K562 (cell line): ENCODE results near the gene PLEKHA7. TPM values are rescaled to one million over a fixed set of nuclear protein-coding genes. Genes with fewer than 3 reads are reported as not detected.

Source experiments
- ATAC-seq: fragments of 200-7000 bp; cut with Tn5 transposase; 3 replicates; pipeline ENCODE4 v1.9.1; 2020; ENCODE audit warnings: moderate library complexity
- BruUV-seq: library from RNA; stranded (reverse); fragments of 400-500 nt; replicated peaks from 2 replicates; lab custom pipeline; 2021; lab: Mats Ljungman, UMichigan
- CTCF ChIA-PET: fragments of 300-600 bp; formaldehyde crosslinking; extraction: SDS; loops from one replicate; lab custom pipeline; 2021; ENCODE audit warnings: low intra/inter-chr PET ratio; lab: Yijun Ruan, JAX
- POLR2A ChIA-PET: fragments of 300-600, 350-650 bp; sonication (Branson Sonifier 250); formaldehyde crosslinking; extraction: SDS; loops from one replicate; lab custom pipeline; 2021; ENCODE audit warnings: antibody characterized with exemption, inconsistent platforms; lab: Yijun Ruan, JAX
- DNase-seq, 4 experiments: peaks; one replicate each; pipeline versions ENCODE4 v3.0.0 to v3.0.0-alpha.2; 2011 to 2018; ENCODE audit warnings: low spot score in 3 of 4, mixed read lengths in 3 of 4; ENCODE audit errors: extremely low read depth in 1 of 4
- FAIRE-seq: peaks from 2 replicates; lab custom pipeline; 2011; peaks lifted over from hg19 to GRCh38; lab: Jason Lieb, UNC
- H2AFZ ChIP-seq: 2 replicates; pipeline ENCODE4 v1.6.0; 2011; ENCODE audit warnings: low read depth, low read length, control low read depth, inconsistent platforms
- H3K27ac ChIP-seq: fragments of 200-600 bp; 3 replicates; pipeline ENCODE4 v1.8.0; 2011; ENCODE audit warnings: low read depth, mild to moderate bottlenecking, control low read depth, inconsistent platforms, low read length, moderate library complexity, mixed read lengths; ENCODE audit errors: extremely low read depth
- H3K27me3 ChIP-seq, 2 experiments: fragments of 300-600 bp in 1 of 2; 2 replicates in 1 of 2; 3 replicates in 1 of 2; pipeline versions ENCODE4 v1.6.0 to v1.8.0; 2011; ENCODE audit warnings: inconsistent platforms in 2 of 2, low read length in 2 of 2, mild to moderate bottlenecking in 1 of 2, mixed read lengths in 1 of 2, moderate library complexity in 1 of 2; ENCODE audit not compliant: control insufficient read depth in 2 of 2, insufficient read depth in 2 of 2
- H3K36me3 ChIP-seq: fragments of 300-600 bp; 3 replicates; pipeline ENCODE4 v1.8.0; 2011; ENCODE audit warnings: mild to moderate bottlenecking, low read length, inconsistent platforms; ENCODE audit not compliant: control insufficient read depth, insufficient read depth
- H3K4me1 ChIP-seq, 2 experiments: fragments of 200-600 bp in 1 of 2; replicated peaks in 1 of 2; 2 replicates in 1 of 2; 3 replicates in 1 of 2; pipeline versions ENCODE4 v1.5.1 to v1.8.0; 2011; ENCODE audit warnings: inconsistent platforms in 2 of 2, low read length in 2 of 2, mild to moderate bottlenecking in 1 of 2, mixed read lengths in 1 of 2, moderate library complexity in 1 of 2; ENCODE audit not compliant: control insufficient read depth in 2 of 2, insufficient read depth in 2 of 2
- H3K4me2 ChIP-seq: 2 replicates; pipeline ENCODE4 v1.6.1; 2011; ENCODE audit warnings: low read length, control low read depth, inconsistent platforms, mixed read lengths; ENCODE audit not compliant: insufficient read depth
- H3K4me3 ChIP-seq: fragments of 200-600 bp; sonication (generic), shearing (Covaris generic); 2 replicates; pipeline ENCODE4 v1.5.1; 2016; ENCODE audit warnings: control low read depth, inconsistent platforms
- H3K79me2 ChIP-seq: fragments of 200-600 bp; 3 replicates; pipeline ENCODE4 v1.8.0; 2011; ENCODE audit warnings: low read length, inconsistent platforms; ENCODE audit not compliant: control insufficient read depth, insufficient read depth
- H3K9ac ChIP-seq, 2 experiments: 2 replicates each; pipeline versions ENCODE4 v1.6.0 to v1.6.1; 2011; ENCODE audit warnings: low read depth in 2 of 2, low read length in 2 of 2, control low read depth in 1 of 2, inconsistent platforms in 1 of 2, mild to moderate bottlenecking in 1 of 2, mixed read lengths in 1 of 2; ENCODE audit not compliant: insufficient read depth in 1 of 2
- H3K9me1 ChIP-seq: one replicate; pipeline ENCODE4 v1.6.0; 2011; ENCODE audit warnings: inconsistent platforms, mild to moderate bottlenecking, low read length, moderate library complexity; ENCODE audit not compliant: control insufficient read depth, insufficient read depth
- H3K9me3 ChIP-seq: replicated peaks from 2 replicates; pipeline ENCODE4 v1.5.1; 2011; ENCODE audit warnings: low read depth, low read length, inconsistent platforms; ENCODE audit not compliant: control insufficient read depth, insufficient read depth
- H4K20me1 ChIP-seq: replicated peaks from 2 replicates; pipeline ENCODE4 v1.6.1; 2011; ENCODE audit warnings: low read length, inconsistent platforms, mixed read lengths; ENCODE audit not compliant: control insufficient read depth, insufficient read depth
- ATF2 ChIP-seq: sonication (generic); formaldehyde crosslinking; IDR thresholded peaks from 2 replicates; pipeline ENCODE4 v1.8.1; 2022; ENCODE audit warnings: missing genetic modification reagents
- IRF2 ChIP-seq: sonication (generic); formaldehyde crosslinking; IDR thresholded peaks from 2 replicates; pipeline ENCODE4 v1.8.1; 2022; ENCODE audit warnings: mild to moderate bottlenecking, missing genetic modification reagents
- NFXL1 ChIP-seq: fragments of 450-650 bp; formaldehyde crosslinking; IDR thresholded peaks from 2 replicates; pipeline ENCODE4 v1.4.0; 2021; ENCODE audit warnings: mild to moderate bottlenecking
- NUFIP1 ChIP-seq: fragments of 450-650 bp; IDR thresholded peaks from 2 replicates; pipeline ENCODE4 v1.6.1; 2018; ENCODE audit not compliant: partially characterized antibody
- UBTF ChIP-seq, 2 experiments: IDR thresholded peaks; 2 replicates each; pipeline ENCODE4 v1.6.1; 2012; ENCODE audit warnings: improper control_type of control experiment in 2 of 2, low read depth in 2 of 2, low read length in 2 of 2, borderline replicate concordance in 1 of 2
- ZBTB8A ChIP-seq: fragments of 450-650 bp; IDR thresholded peaks from 2 replicates; pipeline ENCODE4 v1.6.1; 2018; ENCODE audit warnings: mild to moderate bottlenecking, moderate library complexity; ENCODE audit not compliant: partially characterized antibody
- WGBS: fragments of 100-300 bp; shearing (Covaris generic); methylation state at CpG from one replicate; pipeline ENCODE4 v1.1.6; 2016; ENCODE audit warnings: low coverage, mixed read lengths; ENCODE audit not compliant: insufficient coverage; ENCODE audit errors: missing lambda C conversion rate; 5-methylcytosine and 5-hydroxymethylcytosine counted together
- in situ Hi-C: fragments of 300-500 bp; cut with MboI; formaldehyde crosslinking; loops from 4 replicates; pipeline ENCODE4 v1.15.0; 2018; ENCODE audit warnings: inconsistent platforms, mixed read lengths
- intact Hi-C: fragments of 100-400 bp; cut with micrococcal nuclease; formaldehyde crosslinking; loops from 2 replicates; pipeline ENCODE4 v1.14.2; 2022
- polyA plus RNA-seq, 8 experiments: library from polyadenylated mRNA; depleted of rRNA in 4 of 8; stranded (reverse) in 5 of 8; unstranded in 3 of 8; fragments of >200 nt; fragmentation: Nextera tagmentation in 2 of 8; fragmentation: Illumina TruSeq in 1 of 8; extraction: Ambion mirVana in 2 of 8; extraction: Trizol in 1 of 8; gene quantifications; 2 replicates each; pipeline versions ENCODE4 v1.2.1 to v1.2.3, GENCODE V29; 2011 to 2014; ENCODE audit warnings: inconsistent platforms in 1 of 8, missing spikeins in 1 of 8
- total RNA-seq, 7 experiments: library from RNA; depleted of rRNA in 6 of 7; stranded (reverse); fragments of >200 nt in 6 of 7; fragmentation: Illumina TruSeq in 2 of 7; extraction: Trizol in 2 of 7; gene quantifications; 2 replicates each; pipeline versions ENCODE4 v1.2.1 to v1.2.3, GENCODE V29; 2011 to 2021; ENCODE audit warnings: low replicate concordance in 1 of 7

PLEKHA7 gene
- total and polyA plus RNA-seq, 9 of the 15 experiments (the other 6 are each of a cell fraction or from before 2014, with no cell fraction given): 0.06 to 0.77 (median 0.20) TPM; not detected in 1

- Histone ChIP-seq H3K27me3 (peaks cover 25 to 57% of the 10 kb centered on the region in 2 experiments), H3K9me3 (no peaks in the 10 kb centered on the region), H3K9ac (no peak overlapping the region), H3K4me3 (no peak overlapping the region), H3K79me2 (no peaks in the 10 kb centered on the region), H2AFZ (no peak overlapping the region), H3K27ac (no peak overlapping the region), H3K4me1 (peaks cover 0 to 5% of the 10 kb centered on the region in 2 experiments; a peak in 1 of 5 replicates), H3K36me3 (no peaks in the 10 kb centered on the region), H3K9me1 (no peaks in the 10 kb centered on the region)
- BruUV-seq: no TSS peak
- in situ Hi-C loops: no loop called here
- 0% methylated on average over 2 of the region's 2 CpGs for WGBS
- POLR2A ChIA-PET: interaction anchor here (0.5 to 0.8 kb wide), 2 partner anchors 21 to 437 kb away, joined by 3 to 4 read pairs; no protein-coding TSS in a partner anchor
- FAIRE-seq (no peak), ATAC-seq (no peak)
- CTCF ChIA-PET: no interaction called here
- intact Hi-C loops: no loop called here
- no peak for TF ChIP-seq ZBTB8A
- no peak for TF ChIP-seq UBTF (IDR thresholded peaks at IDR 0.05; ENCODE audit: borderline replicate concordance in 1 of 2, low read depth in 2 of 2, low read length in 2 of 2)
- TF ChIP-seq, all 486 proteins: peak for 0
- Histone ChIP-seq H4K20me1 (no peaks in the 10 kb centered on the region), H3K4me2 (no peak overlapping the region)
- no peak for DNase-seq
These were observed 15.1 kb downstream of the PLEKHA7 start for GRCh38 chr11:16999116-16999515.

- POLR2A ChIA-PET: interaction anchor here (0.6 kb wide), 1 partner anchor 495 kb away, joined by 3 read pairs; no protein-coding TSS in a partner anchor
- CTCF ChIA-PET: no interaction called here
These were observed 16.6 kb downstream of the PLEKHA7 start for GRCh38 chr11:16997624-16998023.

More at GRCh38 chr11:16997624-16998023, 16.6 kb downstream of the PLEKHA7 start:
- Histone ChIP-seq H3K4me1 (peaks cover 0 to 4% of the 10 kb centered on the region in 2 experiments; a peak in 1 of 5 replicates), H3K4me3 (no peak overlapping the region), H3K36me3 (no peaks in the 10 kb centered on the region), H3K27me3 (peaks cover 18 to 64% of the 10 kb centered on the region in 2 experiments), H3K9me1 (no peaks in the 10 kb centered on the region), H4K20me1 (no peaks in the 10 kb centered on the region), H2AFZ (no peak overlapping the region), H3K27ac (no peak overlapping the region), H3K9ac (no peak overlapping the region), H3K4me2 (no peak overlapping the region), H3K9me3 (no peaks in the 10 kb centered on the region), H3K79me2 (no peaks in the 10 kb centered on the region)
- no peak for TF ChIP-seq ATF2 (CRISPR knock-in tag)
- TF ChIP-seq NUFIP1: no peak
- no peak for TF ChIP-seq NFXL1
- no peak for TF ChIP-seq IRF2
- no peak for ATAC-seq
- no peak for FAIRE-seq
- no peak for DNase-seq
- WGBS: 0% methylated on average over 7 of the region's 7 CpGs
- in situ Hi-C loops (no loop called here), intact Hi-C loops (no loop called here)
- no TSS peak for BruUV-seq
